Natural killer cell treated with Interleukin-12 subunit alpha and Interleukin-12 subunit beta and Interleukin-15 and Interleukin-18, amount 100 ng/mL, for 72 hours (primary cell): ENCODE measurements around the gene AP2B1. TPM values are rescaled to one million over a fixed set of nuclear protein-coding genes. Genes with fewer than 3 reads are reported as not detected.

Experiments used
- ATAC-seq, 2 donors: fragments of 150-1000 bp; cut with Tn5 transposase in 1 of 2; sonication (Bioruptor Pico), chemical (Tn5 transposase) in 1 of 2; 2 replicates each; pipeline ENCODE4 v1.10.0; 2021
- DNase-seq: peaks from one replicate; pipeline ENCODE4 v3.0.0; 2022; ENCODE audit warnings: low spot score
- H3K27ac Mint-ChIP-seq, 2 donors: 1 replicate in 1 of 2; 2 replicates in 1 of 2; pipeline ENCODE4 v1.8.0; 2022; ENCODE audit warnings: mixed read lengths in 2 of 2, mild to moderate bottlenecking in 1 of 2, moderate library complexity in 1 of 2
- H3K27me3 Mint-ChIP-seq, 2 donors: 1 replicate in 1 of 2; 2 replicates in 1 of 2; pipeline ENCODE4 v1.8.0; 2022; ENCODE audit warnings: mixed read lengths in 2 of 2
- H3K36me3 Mint-ChIP-seq: one replicate; pipeline ENCODE4 v1.8.0; 2022; ENCODE audit warnings: mixed read lengths
- H3K4me1 Mint-ChIP-seq, 2 donors: 1 replicate in 1 of 2; 2 replicates in 1 of 2; pipeline ENCODE4 v1.8.0; 2022; ENCODE audit warnings: low read depth in 2 of 2, mixed read lengths in 2 of 2, mild to moderate bottlenecking in 1 of 2
- H3K4me3 Mint-ChIP-seq: one replicate; pipeline ENCODE4 v1.8.0; 2022; ENCODE audit warnings: mixed read lengths
- H3K9me3 Mint-ChIP-seq: 2 replicates; pipeline ENCODE4 v1.8.0; 2022; ENCODE audit warnings: mixed read lengths
- total RNA-seq, 2 donors: library from RNA; stranded (reverse); gene quantifications; one replicate each; pipeline ENCODE4 v1.2.3, GENCODE V29; 2022

AP2B1 gene
- total RNA-seq, 2 donors from 2014 or later: 158 to 171 TPM

- H3K4me3 Mint-ChIP-seq: no peak overlapping the region
- H3K27ac Mint-ChIP-seq: no peak overlapping the region
- ATAC-seq: no peak
- no peaks in the 10 kb centered on the region for H3K27me3 Mint-ChIP-seq
- H3K9me3 Mint-ChIP-seq: no peaks in the 10 kb centered on the region
- no peak for DNase-seq
- H3K36me3 Mint-ChIP-seq: peaks cover 13% of the 10 kb centered on the region
- peaks cover 7 to 14% of the 10 kb centered on the region in 2 donors for H3K4me1 Mint-ChIP-seq
These were observed 118.1 kb downstream of the AP2B1 start for GRCh38 chr17:35705230-35705629.

- Mint-ChIP-seq H3K4me1 (peaks cover 7 to 14% of the 10 kb centered on the region in 2 donors), H3K27ac (no peak overlapping the region), H3K9me3 (no peaks in the 10 kb centered on the region), H3K27me3 (no peaks in the 10 kb centered on the region), H3K36me3 (peaks cover 16% of the 10 kb centered on the region), H3K4me3 (no peak overlapping the region)
- no peak for ATAC-seq
- no peak for DNase-seq
These were observed 118.6 kb downstream of the AP2B1 start for GRCh38 chr17:35705705-35706104.

DNA sequence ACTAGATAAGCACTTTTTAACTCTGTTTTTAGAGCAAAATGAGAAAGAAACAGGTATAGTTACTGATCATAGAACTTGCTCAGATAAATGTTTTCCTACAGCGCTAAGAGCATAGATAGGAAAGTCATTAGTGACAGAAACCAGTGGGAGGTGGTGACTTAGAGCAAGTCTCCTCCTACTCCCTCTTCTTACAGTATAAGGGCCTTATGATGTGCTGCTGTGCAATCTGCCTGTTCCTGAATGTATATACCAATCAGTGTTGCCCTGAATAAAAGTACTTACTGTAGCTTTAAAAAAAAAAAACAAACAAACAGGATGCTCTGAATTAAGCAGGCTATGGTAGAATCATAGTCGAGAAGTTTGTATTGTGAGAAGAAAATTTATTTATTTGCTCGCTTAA lies 121.0 kb downstream of the AP2B1 start:
- ATAC-seq (no peak), DNase-seq (no peak)
- peaks cover 7 to 16% of the 10 kb centered on the region in 2 donors for H3K4me1 Mint-ChIP-seq
- H3K9me3 Mint-ChIP-seq: no peaks in the 10 kb centered on the region
- H3K4me3 Mint-ChIP-seq: no peak overlapping the region
- no peaks in the 10 kb centered on the region for H3K27me3 Mint-ChIP-seq
- H3K27ac Mint-ChIP-seq: no peak overlapping the region
- peaks cover 7% of the 10 kb centered on the region for H3K36me3 Mint-ChIP-seq

DNA sequence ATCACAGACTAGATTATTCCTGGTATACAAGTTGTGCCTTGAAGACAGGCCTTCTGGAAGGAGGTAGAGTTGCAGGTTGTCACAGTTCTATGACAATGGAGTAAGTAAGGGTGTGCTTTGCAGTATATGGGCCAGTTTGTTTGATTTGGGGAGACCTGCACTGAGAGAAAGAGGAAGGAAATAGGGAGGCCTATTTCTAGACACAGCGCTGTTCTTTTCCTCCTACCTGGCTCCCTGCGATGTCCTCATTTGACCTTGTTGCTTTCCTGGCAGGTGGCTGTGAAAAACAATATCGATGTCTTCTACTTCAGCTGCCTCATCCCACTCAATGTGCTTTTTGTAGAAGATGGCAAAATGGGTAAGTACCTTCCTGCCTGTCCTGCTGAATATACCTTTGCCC lies 121.8 kb downstream of the AP2B1 start:
- no peak overlapping the region for H3K27ac Mint-ChIP-seq
- ATAC-seq (no peak), DNase-seq (no peak)
- no peaks in the 10 kb centered on the region for H3K27me3 Mint-ChIP-seq
- peaks cover 7 to 13% of the 10 kb centered on the region in 2 donors for H3K4me1 Mint-ChIP-seq
- no peak overlapping the region for H3K4me3 Mint-ChIP-seq
- no peaks in the 10 kb centered on the region for H3K9me3 Mint-ChIP-seq
- peaks cover 7% of the 10 kb centered on the region for H3K36me3 Mint-ChIP-seq

DNA sequence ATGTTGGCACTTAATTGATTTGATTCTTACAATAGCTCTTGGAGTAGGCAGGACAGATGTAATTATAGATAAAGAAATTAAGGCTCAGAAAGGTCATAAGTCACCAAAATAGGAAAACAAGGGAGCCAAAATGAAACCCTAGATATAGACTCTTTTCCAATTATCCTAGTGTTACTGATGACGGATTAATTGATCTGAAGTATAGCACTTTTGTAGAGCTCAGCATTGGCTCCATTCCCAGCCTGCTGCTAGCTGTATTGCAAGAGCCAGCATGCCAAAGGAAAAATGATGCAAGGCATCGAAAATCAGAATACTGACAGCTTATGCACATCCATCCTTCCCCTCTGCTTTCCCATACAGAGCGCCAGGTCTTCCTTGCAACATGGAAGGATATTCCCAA lies 122.8 kb downstream of the AP2B1 start:
- Mint-ChIP-seq H3K27ac (no peak overlapping the region), H3K27me3 (no peaks in the 10 kb centered on the region), H3K9me3 (no peaks in the 10 kb centered on the region), H3K4me3 (no peak overlapping the region), H3K4me1 (peaks cover 0 to 6% of the 10 kb centered on the region in 2 donors), H3K36me3 (peaks cover 7% of the 10 kb centered on the region)
- no peak for DNase-seq
- no peak for ATAC-seq

DNA sequence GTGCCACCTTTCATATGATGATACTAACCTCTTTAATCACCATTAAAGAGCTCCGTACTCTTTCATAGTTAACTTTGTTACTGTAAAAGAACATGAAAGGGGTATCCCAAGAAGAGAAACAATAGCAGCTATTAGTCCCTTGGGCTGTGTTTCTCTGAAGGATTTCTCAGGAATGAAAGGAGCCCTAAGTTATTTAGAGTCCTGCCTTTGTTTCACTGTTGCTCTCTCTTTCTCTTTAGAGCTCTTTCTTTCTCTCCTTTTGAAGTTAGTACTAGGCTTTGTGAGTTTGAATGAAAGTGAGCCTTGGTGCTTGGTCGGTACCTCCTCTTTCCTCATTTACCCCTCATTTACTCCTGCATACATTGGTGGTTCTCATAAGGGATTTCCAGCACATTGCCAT lies 123.8 kb downstream of the AP2B1 start:
- DNase-seq: no peak
- H3K4me3 Mint-ChIP-seq: no peak overlapping the region
- peaks cover 0 to 6% of the 10 kb centered on the region in 2 donors for H3K4me1 Mint-ChIP-seq
- H3K27me3 Mint-ChIP-seq: no peaks in the 10 kb centered on the region
- H3K9me3 Mint-ChIP-seq: no peaks in the 10 kb centered on the region
- peaks cover 7% of the 10 kb centered on the region for H3K36me3 Mint-ChIP-seq
- no peak overlapping the region for H3K27ac Mint-ChIP-seq
- ATAC-seq: no peak

DNA sequence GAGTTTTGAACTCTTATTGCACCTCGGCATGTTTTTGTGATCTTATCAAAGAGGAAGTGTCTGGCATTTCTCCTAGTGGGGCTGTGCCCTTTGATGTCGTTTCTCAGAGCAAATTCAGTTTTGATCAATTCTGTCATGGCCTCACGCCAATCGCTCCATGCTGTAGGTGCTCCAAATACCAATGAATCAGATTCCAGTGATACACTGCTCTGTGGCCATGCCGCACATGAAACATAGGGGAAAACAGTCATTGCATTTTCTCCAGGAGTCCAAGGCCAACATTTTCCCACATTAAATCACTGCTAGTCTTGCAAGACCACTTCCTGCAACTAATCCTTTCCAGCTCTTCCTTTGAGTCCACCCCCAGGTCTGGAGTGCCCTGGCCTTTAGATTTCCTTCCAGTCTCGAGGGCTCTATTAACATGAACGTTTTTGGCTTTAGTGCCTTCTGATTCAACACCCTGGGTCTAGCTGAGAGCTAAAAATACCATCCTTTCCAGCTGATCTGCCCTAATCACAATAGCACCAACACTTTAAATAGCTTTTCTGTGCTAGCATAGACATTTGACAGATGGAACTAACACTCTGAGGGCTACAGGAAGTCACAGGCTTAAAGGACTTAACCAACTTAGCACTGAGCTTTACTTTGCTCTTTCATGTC lies 126.1 kb downstream of the AP2B1 start:
- Mint-ChIP-seq H3K4me3 (no peak overlapping the region), H3K36me3 (peaks cover 14% of the 10 kb centered on the region), H3K4me1 (peaks cover 0 to 2% of the 10 kb centered on the region in 2 donors), H3K9me3 (no peaks in the 10 kb centered on the region), H3K27ac (no peak overlapping the region), H3K27me3 (no peaks in the 10 kb centered on the region)
- no peak for ATAC-seq
- no peak for DNase-seq

- Mint-ChIP-seq H3K36me3 (peaks cover 19% of the 10 kb centered on the region), H3K27ac (no peak overlapping the region), H3K4me1 (peaks cover 0 to 2% of the 10 kb centered on the region in 2 donors), H3K27me3 (no peaks in the 10 kb centered on the region), H3K9me3 (no peaks in the 10 kb centered on the region), H3K4me3 (no peak overlapping the region)
- ATAC-seq (no peak), DNase-seq (no peak)
These were observed 127.9 kb downstream of the AP2B1 start for GRCh38 chr17:35714988-35715387.

DNA sequence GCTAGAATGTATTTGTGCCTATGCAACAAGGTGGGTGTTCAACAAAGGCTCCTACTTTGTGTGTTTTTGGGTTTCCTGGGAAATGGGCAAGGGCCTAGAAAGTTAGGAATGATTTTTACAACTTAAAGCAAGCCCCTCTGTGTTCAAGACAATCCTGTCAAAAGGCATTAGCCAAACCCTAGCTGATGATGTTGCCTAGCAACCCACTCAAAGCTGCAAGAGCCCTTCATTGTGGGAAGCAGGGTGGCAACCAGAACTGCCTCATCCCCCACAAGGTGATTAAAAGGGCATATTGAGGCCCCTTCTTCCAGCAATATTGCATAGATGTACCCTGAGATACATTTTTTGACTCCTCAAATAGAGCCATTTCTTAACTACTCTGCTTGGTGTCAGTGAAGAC lies 128.3 kb downstream of the AP2B1 start:
- no peak for DNase-seq
- no peak for ATAC-seq
- no peaks in the 10 kb centered on the region for H3K9me3 Mint-ChIP-seq
- peaks cover 17% of the 10 kb centered on the region for H3K36me3 Mint-ChIP-seq
- H3K27me3 Mint-ChIP-seq: no peaks in the 10 kb centered on the region
- H3K4me3 Mint-ChIP-seq: no peak overlapping the region
- no peak overlapping the region for H3K27ac Mint-ChIP-seq
- H3K4me1 Mint-ChIP-seq: peaks cover 0 to 2% of the 10 kb centered on the region in 2 donors

DNA sequence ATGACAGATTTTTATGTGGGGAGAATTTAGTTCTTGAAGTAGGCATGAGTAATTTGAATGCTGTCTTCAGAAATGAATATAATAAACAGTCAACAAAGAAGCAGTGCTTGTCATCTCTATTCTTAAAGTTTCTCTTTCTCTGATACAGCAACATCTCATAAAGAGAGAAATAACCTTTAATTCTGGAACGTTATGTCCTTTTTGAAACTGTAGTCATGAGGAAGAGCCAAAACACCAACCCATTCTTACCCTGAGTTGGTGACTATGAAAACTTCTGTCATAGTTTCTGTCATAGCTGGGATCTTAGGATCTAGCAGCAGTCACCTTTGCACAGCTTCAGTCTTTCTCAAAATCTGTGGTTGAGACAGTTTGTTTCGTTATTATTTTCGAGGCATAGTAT lies 129.1 kb downstream of the AP2B1 start:
- DNase-seq: no peak
- Mint-ChIP-seq H3K4me3 (no peak overlapping the region), H3K27ac (no peak overlapping the region), H3K4me1 (peaks cover 0 to 2% of the 10 kb centered on the region in 2 donors), H3K27me3 (no peaks in the 10 kb centered on the region), H3K36me3 (peaks cover 19% of the 10 kb centered on the region), H3K9me3 (no peaks in the 10 kb centered on the region)
- ATAC-seq: no peak

DNA sequence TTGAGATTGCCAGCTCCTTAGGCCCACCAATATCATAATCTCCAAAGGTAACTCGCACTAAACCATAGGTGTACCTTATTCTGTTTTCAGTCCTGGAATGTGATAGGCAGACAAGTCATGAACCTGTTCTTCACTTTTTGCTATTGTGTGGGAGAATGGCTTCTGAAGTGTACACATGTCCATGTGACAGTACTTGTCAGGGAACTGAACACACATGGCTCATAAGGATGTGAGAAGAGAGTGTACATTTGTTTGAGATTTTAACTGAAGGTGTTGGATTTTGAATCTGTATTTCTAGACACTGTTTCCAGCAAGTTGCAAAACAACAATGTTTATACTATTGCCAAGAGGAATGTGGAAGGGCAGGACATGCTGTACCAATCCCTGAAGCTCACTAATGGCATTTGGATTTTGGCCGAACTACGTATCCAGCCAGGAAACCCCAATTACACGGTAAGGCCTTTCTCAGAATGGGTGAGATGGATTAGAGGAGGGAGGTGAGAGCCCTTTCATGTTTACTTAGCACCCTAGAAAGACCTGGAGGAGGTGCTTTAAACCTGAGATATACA lies 129.9 kb downstream of the AP2B1 start:
- peaks cover 19% of the 10 kb centered on the region for H3K36me3 Mint-ChIP-seq
- DNase-seq: no peak
- H3K4me3 Mint-ChIP-seq: no peak overlapping the region
- H3K9me3 Mint-ChIP-seq: no peaks in the 10 kb centered on the region
- ATAC-seq: no peak
- H3K27ac Mint-ChIP-seq: no peak overlapping the region
- no peaks in the 10 kb centered on the region for H3K27me3 Mint-ChIP-seq
- H3K4me1 Mint-ChIP-seq: peaks cover 0 to 2% of the 10 kb centered on the region in 2 donors

GRCh38 chr17:35717475-35717874 lies 130.4 kb downstream of the AP2B1 start:
- DNase-seq: no peak
- no peaks in the 10 kb centered on the region for H3K27me3 Mint-ChIP-seq
- H3K4me1 Mint-ChIP-seq: peaks cover 0 to 2% of the 10 kb centered on the region in 2 donors

GRCh38 chr17:35723735-35724134 lies 136.6 kb downstream of the AP2B1 start:
- H3K4me3 Mint-ChIP-seq: no peak overlapping the region
- no peaks in the 10 kb centered on the region for H3K27me3 Mint-ChIP-seq
- ATAC-seq (no peak), DNase-seq (no peak)
- H3K27ac Mint-ChIP-seq: no peak overlapping the region
- no peaks in the 10 kb centered on the region for H3K9me3 Mint-ChIP-seq
- peaks cover 37% of the 10 kb centered on the region for H3K36me3 Mint-ChIP-seq
- H3K4me1 Mint-ChIP-seq: no peaks in the 10 kb centered on the region

More at GRCh38 chr17:35717475-35717874, 130.4 kb downstream of the AP2B1 start:
- Mint-ChIP-seq H3K9me3 (no peaks in the 10 kb centered on the region), H3K36me3 (peaks cover 19% of the 10 kb centered on the region), H3K4me3 (no peak overlapping the region), H3K27ac (no peak overlapping the region)
- no peak for ATAC-seq

DNA sequence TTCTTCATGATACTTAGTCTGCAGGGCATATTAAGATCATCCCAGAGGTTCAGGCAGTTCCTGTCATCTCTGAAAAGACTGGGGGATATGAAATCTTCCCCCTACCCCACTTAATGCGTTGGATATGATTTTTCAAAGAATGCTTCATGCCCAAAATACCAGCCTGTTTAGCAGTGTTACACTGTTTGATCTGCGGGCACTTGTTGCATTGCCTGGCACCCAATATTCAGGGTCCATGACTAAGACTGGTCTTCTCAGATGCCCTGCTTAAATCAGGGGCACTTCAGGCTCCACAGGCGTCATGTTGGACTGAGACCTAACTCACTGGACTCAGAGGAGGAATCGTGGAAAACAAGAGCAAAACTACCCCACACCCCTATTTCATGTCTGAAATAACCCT lies 137.9 kb downstream of the AP2B1 start:
- H3K27ac Mint-ChIP-seq: no peak overlapping the region
- no peaks in the 10 kb centered on the region for H3K27me3 Mint-ChIP-seq
- ATAC-seq (no peak), DNase-seq (no peak)
- peaks cover 35% of the 10 kb centered on the region for H3K36me3 Mint-ChIP-seq
- no peak overlapping the region for H3K4me3 Mint-ChIP-seq
- no peaks in the 10 kb centered on the region for H3K4me1 Mint-ChIP-seq
- no peaks in the 10 kb centered on the region for H3K9me3 Mint-ChIP-seq

DNA sequence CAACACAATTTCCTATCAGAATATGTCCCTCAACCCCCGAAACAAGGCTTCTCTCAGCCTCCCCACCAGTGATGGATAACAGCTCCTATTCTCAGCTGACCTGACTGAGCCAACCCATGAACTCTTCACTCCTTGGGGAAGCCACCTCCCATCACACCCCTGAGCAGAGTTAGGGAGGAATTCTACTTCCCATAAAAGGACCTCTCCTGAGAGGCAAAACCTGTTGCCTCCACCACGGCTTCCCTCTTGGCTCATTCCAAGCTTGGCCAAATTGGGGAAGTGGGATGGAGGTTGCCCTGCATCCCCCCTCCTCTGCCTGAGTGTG lies 138.6 kb downstream of the AP2B1 start:
- DNase-seq (no peak), ATAC-seq (no peak)
- no peak overlapping the region for H3K27ac Mint-ChIP-seq
- peaks cover 5 to 6% of the 10 kb centered on the region in 2 donors for H3K4me1 Mint-ChIP-seq
- H3K4me3 Mint-ChIP-seq: no peak overlapping the region
- no peaks in the 10 kb centered on the region for H3K9me3 Mint-ChIP-seq
- H3K27me3 Mint-ChIP-seq: no peaks in the 10 kb centered on the region
- peaks cover 31% of the 10 kb centered on the region for H3K36me3 Mint-ChIP-seq
